ENCODE measurements around the gene MXD3.

Gene MXD3

GRCh38 chr5:177296581-177296980 is 15.1 kb downstream of the MXD3 start:
- DNase-seq, result no peak
- TF ChIP-seq CTCF (IDR thresholded peaks at IDR 0.05), result no peak
- Histone ChIP-seq H3K4me1 (peaks cover 0 to 28% (median 9%) of the 10 kb centered on the region in 4 donors), H3K27me3 (no peaks in the 10 kb centered on the region), H3K4me3 (no peak overlapping the region), H3K27ac (no peak overlapping the region), H3K36me3 (peaks cover 37 to 57% (median 51%) of the 10 kb centered on the region in 3 donors), H3K9me3 (no peaks in the 10 kb centered on the region)
- intact Hi-C loops (cut with DNase I; ENCODE audit: low total_unique reads), result no loop called here

GRCh38 chr5:177295924-177296323 is 15.8 kb downstream of the MXD3 start:
- H3K27ac ChIP-seq, result no peak overlapping the region
- DNase-seq, result no peak
- no peaks in the 10 kb centered on the region for H3K9me3 ChIP-seq
- H3K36me3 ChIP-seq, result peaks cover 40 to 62% (median 58%) of the 10 kb centered on the region in 3 donors
- intact Hi-C loops (cut with DNase I; ENCODE audit: low total_unique reads), result no loop called here
- no peak overlapping the region for H3K4me3 ChIP-seq
- no peak for TF ChIP-seq CTCF (IDR thresholded peaks at IDR 0.05)
- peaks cover 0 to 21% (median 5%) of the 10 kb centered on the region in 4 donors for H3K4me1 ChIP-seq
- no peaks in the 10 kb centered on the region for H3K27me3 ChIP-seq

GRCh38 chr5:177294632-177295031 is 17.1 kb downstream of the MXD3 start:
- Histone ChIP-seq H3K4me3 (no peak overlapping the region), H3K9me3 (no peaks in the 10 kb centered on the region), H3K36me3 (peaks cover 40 to 70% (median 65%) of the 10 kb centered on the region in 3 donors), H3K4me1 (peaks cover 0 to 8% (median 0%) of the 10 kb centered on the region in 4 donors), H3K27ac (no peak overlapping the region), H3K27me3 (no peaks in the 10 kb centered on the region)
- DNase-seq, result no peak
- no peak for TF ChIP-seq CTCF (IDR thresholded peaks at IDR 0.05)
- intact Hi-C loops (cut with DNase I; ENCODE audit: low total_unique reads), result no loop called here

GRCh38 chr5:177293819-177294581 is 17.7 kb downstream of the MXD3 start:
- peaks cover 0 to 6% (median 0%) of the 10 kb centered on the region in 4 donors for H3K4me1 ChIP-seq
- H3K27ac ChIP-seq, result no peak overlapping the region
- DNase-seq, result no peak
- no peaks in the 10 kb centered on the region for H3K27me3 ChIP-seq
- no peak overlapping the region for H3K4me3 ChIP-seq
- no peak for TF ChIP-seq CTCF (IDR thresholded peaks at IDR 0.05)
- intact Hi-C loops (cut with DNase I; ENCODE audit: low total_unique reads), result no loop called here
- H3K9me3 ChIP-seq, result no peaks in the 10 kb centered on the region
- H3K36me3 ChIP-seq, result peaks cover 44 to 77% (median 71%) of the 10 kb centered on the region in 3 donors

GRCh38 chr5:177291735-177292134 is 20.0 kb downstream of the MXD3 start:
- Histone ChIP-seq H3K27me3 (no peaks in the 10 kb centered on the region), H3K27ac (no peak overlapping the region), H3K9me3 (no peaks in the 10 kb centered on the region), H3K36me3 (peaks cover 65 to 92% (median 91%) of the 10 kb centered on the region in 3 donors), H3K4me1 (peaks cover 0 to 6% (median 0%) of the 10 kb centered on the region in 4 donors), H3K4me3 (no peak overlapping the region)
- intact Hi-C loops (cut with DNase I; ENCODE audit: low total_unique reads), result no loop called here
- DNase-seq, result no peak
- no peak for TF ChIP-seq CTCF (IDR thresholded peaks at IDR 0.05)

Measured in tibial artery (tissue), 4 donors.